Hepatocyte (in vitro differentiated cells): ENCODE data around the gene GRK6.

Experiments
- EZH2phosphoT487 ChIP-seq: fragments of 200-600 bp; sonication (generic); IDR thresholded peaks from one replicate; pipeline ENCODE4 v1.6.1; 2018; ENCODE audit warnings: antibody characterized with exemption, mild to moderate bottlenecking, low read depth, moderate library complexity; ENCODE audit not compliant: unreplicated experiment, severe bottlenecking
- TF ChIP-seq, protein P1 (sequence below): fragments of 200-600 bp; sonication (generic); IDR thresholded peaks from 2 replicates; pipeline ENCODE4 v1.5.1; 2016; ENCODE audit warnings: antibody characterized with exemption, mild to moderate bottlenecking; ENCODE audit not compliant: poor library complexity

DNA sequence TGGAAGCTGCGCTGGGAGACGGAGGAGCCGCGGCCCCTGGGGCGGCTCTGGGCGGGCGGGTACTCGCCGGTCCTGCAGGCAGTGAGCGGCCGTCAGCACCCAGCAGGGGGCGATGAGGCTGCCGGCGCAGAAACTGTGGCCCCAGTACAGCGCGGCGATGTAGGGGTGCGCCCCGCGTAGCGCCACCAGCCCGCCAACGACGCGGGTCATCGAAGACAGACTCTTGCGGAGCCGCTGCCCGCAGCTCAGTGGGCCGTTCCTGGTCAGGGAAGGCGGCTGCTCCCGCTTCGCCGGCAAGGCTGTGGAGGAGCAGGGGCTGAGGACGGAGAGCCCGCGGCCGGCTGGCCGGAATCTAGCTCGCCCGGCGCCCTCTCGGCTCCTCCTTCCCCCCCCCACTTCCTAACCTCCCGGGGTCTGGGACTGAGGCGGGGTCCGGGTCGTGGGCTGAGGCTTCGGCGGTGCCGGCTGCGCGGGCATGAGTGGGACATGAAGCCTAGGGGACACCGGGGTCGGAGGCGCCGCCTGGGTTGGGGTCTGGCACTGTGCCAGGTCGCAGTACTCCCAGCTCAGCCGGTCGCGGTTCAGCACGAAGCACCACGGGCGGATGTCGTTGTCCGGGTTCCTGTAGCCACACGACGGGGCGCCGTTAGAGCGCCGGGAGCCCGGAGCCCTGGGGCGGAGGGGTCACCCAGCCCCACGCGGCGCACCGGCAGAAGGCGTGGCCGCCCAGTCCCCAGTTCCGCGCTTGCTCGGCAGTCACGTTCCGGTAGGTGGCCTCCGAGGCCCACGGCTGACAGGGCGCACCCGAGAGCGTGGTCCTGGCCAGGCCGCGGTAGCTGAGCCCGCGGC lies 22.5 kb upstream of the GRK6 start:
- TF ChIP-seq, protein P1, sequence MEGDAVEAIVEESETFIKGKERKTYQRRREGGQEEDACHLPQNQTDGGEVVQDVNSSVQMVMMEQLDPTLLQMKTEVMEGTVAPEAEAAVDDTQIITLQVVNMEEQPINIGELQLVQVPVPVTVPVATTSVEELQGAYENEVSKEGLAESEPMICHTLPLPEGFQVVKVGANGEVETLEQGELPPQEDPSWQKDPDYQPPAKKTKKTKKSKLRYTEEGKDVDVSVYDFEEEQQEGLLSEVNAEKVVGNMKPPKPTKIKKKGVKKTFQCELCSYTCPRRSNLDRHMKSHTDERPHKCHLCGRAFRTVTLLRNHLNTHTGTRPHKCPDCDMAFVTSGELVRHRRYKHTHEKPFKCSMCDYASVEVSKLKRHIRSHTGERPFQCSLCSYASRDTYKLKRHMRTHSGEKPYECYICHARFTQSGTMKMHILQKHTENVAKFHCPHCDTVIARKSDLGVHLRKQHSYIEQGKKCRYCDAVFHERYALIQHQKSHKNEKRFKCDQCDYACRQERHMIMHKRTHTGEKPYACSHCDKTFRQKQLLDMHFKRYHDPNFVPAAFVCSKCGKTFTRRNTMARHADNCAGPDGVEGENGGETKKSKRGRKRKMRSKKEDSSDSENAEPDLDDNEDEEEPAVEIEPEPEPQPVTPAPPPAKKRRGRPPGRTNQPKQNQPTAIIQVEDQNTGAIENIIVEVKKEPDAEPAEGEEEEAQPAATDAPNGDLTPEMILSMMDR = peak; percentile 74
- TF ChIP-seq EZH2phosphoT487 = no peak
